ENCODE results near the gene CTDSPL. TPM values are rescaled to one million over a fixed set of nuclear protein-coding genes. Genes with fewer than 3 reads are reported as not detected.

CTDSPL gene
- total and polyA plus RNA-seq, 10 of the 15 experiments (the other 5 are each of a cell fraction or from before 2014, with no cell fraction given) = 0.05 to 0.51 (median 0.18) TPM; not detected in 6

- SMC1A ChIA-PET (ENCODE audit: uncharacterized antibody, unreplicated experiment) = no interaction called here
- Histone ChIP-seq H3K27ac (ENCODE audit: control insufficient read depth, insufficient read depth) (no peak overlapping the region), H3K27me3 (replicated peaks in 1 of 2; ENCODE audit: control insufficient read depth in 2 of 2, insufficient read depth in 2 of 2, low read length in 1 of 2) (0 out of 4 replicates have a peak, but pooled peaks cover 0 to 2% of the 10 kb centered on the region in 2 experiments), H3K79me2 (ENCODE audit: control insufficient read depth, insufficient read depth, low read length) (no peaks in the 10 kb centered on the region), H3K4me2 (ENCODE audit: control insufficient read depth, insufficient read depth) (no peak overlapping the region), H3K9ac (ENCODE audit: control insufficient read depth, insufficient read depth, low read length) (no peak overlapping the region), H4K20me1 (ENCODE audit: control insufficient read depth, insufficient read depth) (no peaks in the 10 kb centered on the region), H3K4me3 (no peak overlapping the region), H3K36me3 (ENCODE audit: control insufficient read depth in 2 of 2, insufficient read depth in 2 of 2, low read length in 1 of 2) (no peaks in the 10 kb centered on the region), H2AFZ (ENCODE audit: control insufficient read depth, low read depth, low read length) (no peak overlapping the region), H3K9me3 (replicated peaks; ENCODE audit: control insufficient read depth, insufficient read depth, low read length) (no peaks in the 10 kb centered on the region), H3K4me1 (ENCODE audit: control insufficient read depth, insufficient read depth, low read length) (no peaks in the 10 kb centered on the region)
- TF ChIP-seq SMC3 (IDR thresholded peaks at IDR 0.05; ENCODE audit: borderline replicate concordance, low read length) (peak; percentile 11; the same call in 1 of the 2 replicates), CTCF (IDR thresholded peaks at IDR 0.05 in 2 of 3, conservative IDR thresholded peaks at IDR 0.05 in 1 of 3; ENCODE audit: control insufficient read depth in 2 of 3, extremely low read depth in 1 of 3, insufficient read depth in 1 of 3, low read depth in 3 of 3, low read length in 3 of 3) (peak; percentile 18 to 40 (median 35); a peak in 3 of 6 replicates), WRNIP1 (IDR thresholded peaks at IDR 0.05; ENCODE audit: borderline replicate concordance, low read depth, low read length) (no peak), MYC (IDR thresholded peaks at IDR 0.05; ENCODE audit: insufficient read depth, insufficient read length, insufficient replicate concordance, low read length, severe bottlenecking) (no peak), CEBPZ (IDR thresholded peaks at IDR 0.05; ENCODE audit: low read depth, low read length) (no peak), MTA2 (IDR thresholded peaks at IDR 0.05; ENCODE audit: low read depth) (no peak), EED (IDR thresholded peaks at IDR 0.05; ENCODE audit: low read depth) (no peak), RAD21 (IDR thresholded peaks at IDR 0.05; ENCODE audit: insufficient read depth, low read depth, low read length) (peak; percentile 25; the same call in 1 of the 2 replicates), SUPT20H (IDR thresholded peaks at IDR 0.05; ENCODE audit: borderline replicate concordance, control insufficient read depth, low read depth, low read length) (no peak)
- BruUV-seq (replicated peaks) = no TSS peak
- peak; percentile 81 for ATAC-seq
- in situ Hi-C loops (cut with MboI) (no loop called here), intact Hi-C loops (cut with micrococcal nuclease; ENCODE audit: unreplicated experiment) (no loop called here)
- POLR2A ChIA-PET = no interaction called here
- CTCF ChIA-PET = no interaction called here
- no peak for DNase-seq (ENCODE audit: low read depth, low spot score)
- FAIRE-seq = no peak
- RAD21 ChIA-PET (ENCODE audit: unreplicated experiment) = no interaction called here
- WGBS (ENCODE audit: insufficient coverage, insufficient replicate concordance, low lambda C conversion rate, missing lambda C conversion rate) = 10% methylated on average over 6 of the region's 6 CpGs
Measured at GRCh38 chr3:37833302-37834186, 28.1 kb upstream of the CTDSPL start.

Measured in GM12878 (cell line).